ENCODE results near the gene LRRC25. TPM values are rescaled to one million over a fixed set of nuclear protein-coding genes. Genes with fewer than 3 reads are reported as not detected.
A peak's percentile ranks its signal among the peaks of the same experiment; 100 is the strongest.
"Not testable (repeated sequence)": the region's sequence is repeated elsewhere in the genome, so short reads cannot be mapped to it uniquely, and the experiment has no call there.

LRRC25 gene
- total and polyA plus RNA-seq, 2 donors (not counting 3 experiments of a cell fraction or from before 2014, with no cell fraction given): not detected

DNA sequence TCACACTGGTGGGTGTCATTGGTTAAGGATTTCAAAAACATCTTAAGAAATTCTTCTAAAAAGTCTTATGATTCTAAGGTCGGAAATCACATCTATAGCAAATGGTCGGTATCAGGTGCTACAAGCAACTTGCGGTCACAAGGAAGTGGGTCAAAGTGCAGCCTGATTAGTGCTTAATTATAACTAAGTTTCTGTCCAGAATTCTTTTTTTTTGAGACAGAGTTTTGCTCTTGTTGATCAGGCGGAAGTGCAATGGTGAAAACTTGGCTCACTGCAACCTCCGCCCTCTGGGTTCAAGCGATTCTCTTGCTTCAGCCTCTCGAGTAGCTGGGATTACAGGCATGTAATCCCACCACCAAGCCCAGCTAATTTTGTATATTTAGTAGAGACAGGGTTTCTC is 12.6 kb downstream of the LRRC25 start:
- peaks cover 26% of the 10 kb centered on the region for H3K79me2 ChIP-seq (ENCODE audit: control insufficient read depth, insufficient read depth, low read length)
- no peak overlapping the region for H2AFZ ChIP-seq (ENCODE audit: low read depth, low read length)
- no TSS peak for BruUV-seq (replicated peaks)
- FAIRE-seq (peak; percentile 12), DNase-seq (ENCODE audit: low read depth, low spot score) (no peak)
- TF ChIP-seq, protein P1, sequence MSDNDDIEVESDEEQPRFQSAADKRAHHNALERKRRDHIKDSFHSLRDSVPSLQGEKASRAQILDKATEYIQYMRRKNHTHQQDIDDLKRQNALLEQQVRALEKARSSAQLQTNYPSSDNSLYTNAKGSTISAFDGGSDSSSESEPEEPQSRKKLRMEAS (IDR thresholded peaks at IDR 0.05; ENCODE audit: insufficient read depth, insufficient read length): no peak
- TF ChIP-seq POLR2AphosphoS5 (IDR thresholded peaks at IDR 0.05; ENCODE audit: insufficient read depth, low read depth, low read length): no peak
- no peak for TF ChIP-seq POLR2A (IDR thresholded peaks at IDR 0.05; ENCODE audit: low read depth, low read length)
- TF ChIP-seq EZH2 (IDR thresholded peaks at IDR 0.05; ENCODE audit: borderline replicate concordance, low read depth, low read length, severe bottlenecking): no peak
- TF ChIP-seq JUN (IDR thresholded peaks at IDR 0.05; ENCODE audit: borderline replicate concordance, insufficient read depth, insufficient read length, low read depth): no peak
- TF ChIP-seq FOS (IDR thresholded peaks at IDR 0.05; ENCODE audit: borderline replicate concordance, insufficient read depth, low read length): no peak
- ChIA-PET CTCF (interaction anchor here (1.5 to 9.4 kb wide), 4 partner anchors 11 to 105 kb away, joined by 13 to 115 read pairs (median 36); no protein-coding TSS in a partner anchor), POLR2A (no interaction called here)
- no peak overlapping the region for H3K9ac ChIP-seq (replicated peaks; ENCODE audit: extremely low read depth, insufficient read depth, low read length)
- no peaks in the 10 kb centered on the region for H3K9me1 ChIP-seq (replicated peaks; ENCODE audit: control insufficient read depth, extremely low read depth, insufficient read depth, low read length)
- no peaks in the 10 kb centered on the region for H3K27me3 ChIP-seq (ENCODE audit: control insufficient read depth in 2 of 2, insufficient read depth in 2 of 2, low read length in 2 of 2)
- dilution Hi-C loops (cut with MboI; ENCODE audit: extremely low pct_ligation_motif_present, low sequenced_read_pairs): no loop called here
- no peak overlapping the region for H3K4me3 ChIP-seq (replicated peaks in 1 of 3; ENCODE audit: insufficient read depth in 1 of 3, low read depth in 1 of 3, low read length in 3 of 3)
- peaks cover 0 to 9% of the 10 kb centered on the region in 2 experiments for H3K36me3 ChIP-seq (ENCODE audit: control insufficient read depth in 2 of 2, extremely low read depth in 1 of 2, insufficient read depth in 2 of 2, low read length in 2 of 2)
- H4K20me1 ChIP-seq (replicated peaks; ENCODE audit: control insufficient read depth, extremely low read depth, insufficient read depth, low read length): no peaks in the 10 kb centered on the region
- H3K9me3 ChIP-seq (replicated peaks; ENCODE audit: control insufficient read depth, insufficient read depth, low read length): no peaks in the 10 kb centered on the region
- intact Hi-C loops (cut with micrococcal nuclease): no loop called here
- H3K27ac ChIP-seq (ENCODE audit: insufficient read depth, low read depth, low read length): no peak overlapping the region
- no peak overlapping the region for H3K4me2 ChIP-seq (ENCODE audit: insufficient read depth, low read length)
- H3K4me1 ChIP-seq (ENCODE audit: control insufficient read depth, extremely low read depth, insufficient read depth, low read length): peaks cover 15% of the 10 kb centered on the region

DNA sequence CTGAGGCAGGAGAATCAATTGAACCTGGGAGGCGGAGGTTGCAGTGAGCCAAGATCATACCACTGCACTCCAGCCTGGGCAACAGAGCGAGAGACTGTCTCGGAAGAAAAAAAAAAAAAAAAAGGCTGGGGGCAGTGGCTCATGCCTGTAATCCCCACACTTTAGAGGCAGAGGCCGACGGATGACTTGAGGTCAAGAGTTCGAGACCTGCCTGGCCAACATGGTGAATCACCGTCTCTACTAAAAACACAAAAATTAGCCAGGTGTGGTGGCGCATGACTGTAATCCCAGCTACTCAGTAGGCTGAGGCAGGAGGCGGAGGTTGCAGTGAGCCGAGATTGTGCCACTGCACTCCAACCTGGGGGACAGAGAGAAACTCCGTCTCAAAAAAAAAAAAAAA is 13.8 kb downstream of the LRRC25 start:
- intact Hi-C loops (cut with micrococcal nuclease); H3K9me3 ChIP-seq (replicated peaks; ENCODE audit: control insufficient read depth, insufficient read depth, low read length); H3K4me3 ChIP-seq (replicated peaks in 1 of 3; ENCODE audit: insufficient read depth in 1 of 3, low read depth in 1 of 3, low read length in 3 of 3); H3K9me1 ChIP-seq (replicated peaks; ENCODE audit: control insufficient read depth, extremely low read depth, insufficient read depth, low read length); H3K4me2 ChIP-seq (ENCODE audit: insufficient read depth, low read length); H3K36me3 ChIP-seq (ENCODE audit: control insufficient read depth in 2 of 2, extremely low read depth in 1 of 2, insufficient read depth in 2 of 2, low read length in 2 of 2); FAIRE-seq; H3K9ac ChIP-seq (replicated peaks; ENCODE audit: extremely low read depth, insufficient read depth, low read length); H3K27ac ChIP-seq (ENCODE audit: insufficient read depth, low read depth, low read length); H2AFZ ChIP-seq (ENCODE audit: low read depth, low read length); H4K20me1 ChIP-seq (replicated peaks; ENCODE audit: control insufficient read depth, extremely low read depth, insufficient read depth, low read length); POLR2A ChIA-PET; H3K27me3 ChIP-seq (ENCODE audit: control insufficient read depth in 2 of 2, insufficient read depth in 2 of 2, low read length in 2 of 2); DNase-seq (ENCODE audit: low read depth, low spot score); BruUV-seq (replicated peaks); dilution Hi-C loops (cut with MboI; ENCODE audit: extremely low pct_ligation_motif_present, low sequenced_read_pairs): not testable (repeated sequence)
- peaks cover 15% of the 10 kb centered on the region for H3K4me1 ChIP-seq (ENCODE audit: control insufficient read depth, extremely low read depth, insufficient read depth, low read length)
- peaks cover 24% of the 10 kb centered on the region for H3K79me2 ChIP-seq (ENCODE audit: control insufficient read depth, insufficient read depth, low read length)
- CTCF ChIA-PET: interaction anchor here (1.1 kb wide), 1 partner anchor 18 kb away, joined by 5 read pairs; no protein-coding TSS in a partner anchor

Measured in endothelial cell of umbilical vein (primary cell).